Measurements from ENCODE around the gene ANAPC10. TPM values are rescaled to one million over a fixed set of nuclear protein-coding genes. Genes with fewer than 3 reads are reported as not detected.

The ANAPC10 gene
- total RNA-seq, 2 donors from 2014 or later, result 13.7 to 17.4 TPM

- ATAC-seq (no peak), DNase-seq (no peak)
- intact Hi-C loops (cut with DNase I), result no loop called here
Observed at GRCh38 chr4:144948009-144948408, 150.0 kb downstream of the ANAPC10 start.

Other genes starting within 250 kb of the ANAPC10 start
- gene ABCE1, start 115 bp upstream of the ANAPC10 start, total RNA-seq, result 10 to 100 TPM; 31.5 to 55.0 TPM
- 10 to 100 TPM; 26.5 to 27.1 TPM for gene OTUD4, start 82.4 kb upstream of the ANAPC10 start, total RNA-seq